CD4-positive, alpha-beta T cell treated with Interleukin-21 for 1 hour (primary cell): Measurements from ENCODE around the gene PARP1.
"Not testable (repeated sequence)": the region's sequence is repeated elsewhere in the genome, so short reads cannot be mapped to it uniquely, and the experiment has no call there.

ENCODE experiments used
- DNase-seq: peaks from one replicate; pipeline ENCODE4 v3.0.0-alpha.2; 2020

Gene PARP1

DNA sequence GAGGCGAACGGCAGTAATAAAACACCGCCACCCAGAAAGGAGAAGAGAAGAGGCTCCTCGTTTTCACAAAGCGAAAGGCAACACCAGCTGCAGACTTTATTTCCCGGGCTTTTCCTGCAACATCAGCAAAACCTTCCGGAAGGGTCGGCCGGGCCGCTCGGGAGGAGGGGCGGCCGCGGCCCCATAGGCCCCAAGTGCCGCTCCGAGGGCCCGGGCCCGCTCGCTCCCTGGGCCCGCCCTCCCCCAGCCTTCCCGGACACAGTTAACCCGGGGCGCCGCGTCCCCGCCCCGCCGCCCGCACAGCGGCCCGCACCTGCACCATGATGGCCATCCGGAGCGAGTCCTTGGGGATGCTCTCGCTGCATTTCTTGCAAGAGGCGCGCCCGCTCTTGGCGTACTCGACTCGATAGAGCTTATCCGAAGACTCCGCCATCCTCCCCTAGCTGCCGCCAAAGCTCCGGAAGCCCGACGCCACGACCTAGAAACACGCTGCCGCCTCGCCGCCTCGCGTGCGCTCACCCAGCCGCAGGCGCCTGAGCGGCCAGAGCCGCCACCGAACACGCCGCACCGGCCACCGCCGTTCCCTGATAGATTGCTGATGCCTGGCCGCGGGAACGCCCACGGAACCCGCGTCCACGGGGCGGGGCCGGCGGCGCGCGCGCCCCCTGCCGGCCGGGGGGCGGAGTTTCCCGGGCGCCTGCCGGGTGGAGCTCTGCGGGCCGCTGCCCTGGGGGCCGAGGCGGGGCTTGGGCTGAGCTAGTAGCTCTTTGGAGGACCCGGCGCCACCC, at the start of gene PARP1:
Gene PARP1 (minus strand): TSS at position 597 of the 788 bp plus-strand sequence. CDS start 164 bp downstream, at position 433.
- peak; percentile 92 for DNase-seq

DNA sequence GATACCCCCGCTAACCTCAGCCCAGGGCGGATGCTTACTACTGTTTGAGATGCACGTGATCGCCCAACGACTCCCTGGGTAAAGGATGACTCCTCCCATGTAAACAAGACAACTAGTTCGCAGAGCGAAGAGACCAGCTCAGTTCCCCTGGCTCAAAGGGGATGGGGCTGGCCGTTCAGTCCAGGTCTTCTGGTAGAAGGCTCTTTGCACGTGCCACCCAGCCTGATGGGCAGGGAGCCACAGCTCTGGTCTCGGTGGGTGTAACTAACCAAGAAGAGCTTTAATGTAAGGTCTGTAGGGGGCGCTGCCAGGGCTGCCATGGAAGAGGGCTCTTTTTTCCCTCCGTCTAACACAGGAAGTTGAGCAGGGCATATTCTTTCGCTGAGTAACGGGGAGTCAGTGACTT, 49.4 kb upstream of the PARP1 start:
- peak; percentile 64 for DNase-seq

- DNase-seq: no peak
These were observed 48.0 kb upstream of the PARP1 start for GRCh38 chr1:226455843-226456242.

DNA sequence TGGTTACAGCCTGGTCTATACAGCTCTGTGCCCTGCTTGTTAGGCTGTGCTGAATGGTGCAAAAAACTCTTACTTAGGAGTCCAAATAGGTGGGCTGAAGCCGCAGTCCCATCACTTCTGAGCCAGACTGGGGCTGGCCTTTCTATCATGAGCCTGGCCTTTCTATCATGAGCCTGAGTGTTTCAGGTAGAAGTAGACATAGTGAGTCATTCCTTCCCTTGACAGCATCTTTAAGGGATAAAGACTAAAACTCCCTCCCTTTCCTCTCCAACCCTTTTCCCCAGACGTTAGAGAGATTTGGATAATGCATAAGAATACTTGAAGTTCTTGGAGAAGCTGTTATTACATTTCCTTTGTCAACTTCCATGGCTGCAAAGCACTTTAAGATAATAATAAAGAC, 46.5 kb upstream of the PARP1 start:
- no peak for DNase-seq

- DNase-seq: no peak
These were observed 45.3 kb upstream of the PARP1 start for GRCh38 chr1:226453015-226453704.

- DNase-seq: no peak
These were observed 42.8 kb upstream of the PARP1 start for GRCh38 chr1:226450688-226451087.

DNA sequence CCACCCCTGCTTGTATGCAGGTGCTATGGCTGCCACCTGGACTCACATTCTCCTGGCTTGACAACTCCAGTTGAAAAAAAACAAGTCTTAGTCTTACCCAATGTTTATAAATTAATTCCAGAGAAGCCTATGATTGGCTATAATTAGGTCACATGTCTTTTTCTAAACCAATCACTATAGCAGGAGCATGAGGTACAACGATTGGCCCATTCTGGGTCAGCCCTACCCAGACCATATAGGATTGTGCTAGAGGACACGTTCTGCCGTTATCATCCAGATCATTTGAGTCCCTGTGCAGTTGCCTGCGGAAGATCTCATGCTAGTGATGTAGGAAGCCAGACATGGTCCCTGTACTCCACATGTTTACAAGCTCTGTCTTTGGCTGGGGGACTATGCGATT, 41.9 kb upstream of the PARP1 start:
- no peak for DNase-seq

DNA sequence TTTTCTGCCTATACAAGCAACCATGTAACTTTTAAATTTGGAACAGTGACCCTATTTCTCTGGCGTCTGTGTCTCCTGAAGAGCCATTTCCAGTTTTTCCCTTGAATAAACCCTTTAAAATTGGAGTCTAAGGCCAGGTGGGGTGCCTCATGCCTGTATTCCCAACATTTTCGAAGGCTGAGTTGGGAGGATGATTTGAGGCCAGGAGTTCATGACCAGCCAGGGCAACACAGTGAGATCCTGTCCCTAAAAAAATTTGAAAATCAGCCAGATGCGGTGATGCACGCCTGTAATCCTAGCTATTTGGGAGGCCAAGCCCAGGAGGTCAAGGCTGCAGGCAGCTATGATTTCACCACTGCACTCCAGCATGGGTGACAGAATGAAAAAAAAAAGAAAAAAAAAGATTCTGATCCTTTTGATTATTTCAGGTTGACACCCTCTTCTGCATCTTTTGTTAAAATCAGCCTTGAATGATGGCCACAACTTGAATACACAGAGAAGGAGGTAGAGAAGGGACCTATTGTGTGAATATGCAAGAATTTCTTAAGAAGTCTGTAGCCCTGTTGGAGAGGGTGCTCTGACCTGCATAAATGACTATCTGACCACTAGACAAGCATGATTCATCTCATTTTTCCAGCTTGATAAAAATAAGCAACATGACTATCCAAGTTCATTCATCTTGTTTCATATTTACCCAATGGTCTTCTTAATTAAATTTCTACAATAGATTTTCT, 40.2 kb upstream of the PARP1 start:
- DNase-seq: no peak

DNA sequence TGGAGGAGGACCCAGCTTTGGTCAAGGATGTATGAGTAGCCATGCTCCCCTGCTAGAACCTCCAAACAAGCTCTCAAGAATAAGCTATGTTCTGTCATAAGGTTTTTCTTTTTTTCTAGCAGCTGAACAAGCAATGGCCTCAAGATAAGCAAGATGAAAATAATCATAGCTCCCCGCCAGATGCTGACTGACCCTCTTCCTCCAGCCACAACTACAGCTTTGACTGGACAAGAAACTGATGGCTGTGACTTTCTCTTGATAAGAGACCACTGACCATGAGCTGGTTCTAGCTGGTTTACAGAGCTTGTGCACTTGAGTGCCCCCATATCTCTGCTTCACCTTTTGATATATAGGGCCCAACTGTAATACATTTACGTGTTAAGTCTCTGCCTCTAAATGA, 38.2 kb upstream of the PARP1 start:
- DNase-seq: no peak

DNA sequence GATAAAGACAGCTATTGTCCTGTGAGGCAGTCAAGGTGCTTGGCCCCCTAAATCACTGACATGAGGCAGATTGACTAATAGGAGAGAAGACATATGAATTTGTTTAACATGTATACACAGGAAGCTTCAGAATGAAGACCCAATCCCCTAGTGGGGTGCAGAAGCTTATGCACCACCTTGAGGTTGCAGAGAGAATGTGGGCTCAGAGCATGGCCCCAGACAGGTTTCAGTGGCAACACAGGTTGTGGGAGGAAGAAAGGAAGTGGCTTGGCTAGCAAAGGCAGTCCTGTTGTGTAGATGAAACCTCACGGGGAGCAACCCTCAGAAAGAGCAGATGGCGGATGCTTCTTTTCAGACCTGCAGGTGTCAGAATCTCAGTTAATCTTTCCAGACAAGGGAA, 37.0 kb upstream of the PARP1 start:
- peak; percentile 68 for DNase-seq

DNA sequence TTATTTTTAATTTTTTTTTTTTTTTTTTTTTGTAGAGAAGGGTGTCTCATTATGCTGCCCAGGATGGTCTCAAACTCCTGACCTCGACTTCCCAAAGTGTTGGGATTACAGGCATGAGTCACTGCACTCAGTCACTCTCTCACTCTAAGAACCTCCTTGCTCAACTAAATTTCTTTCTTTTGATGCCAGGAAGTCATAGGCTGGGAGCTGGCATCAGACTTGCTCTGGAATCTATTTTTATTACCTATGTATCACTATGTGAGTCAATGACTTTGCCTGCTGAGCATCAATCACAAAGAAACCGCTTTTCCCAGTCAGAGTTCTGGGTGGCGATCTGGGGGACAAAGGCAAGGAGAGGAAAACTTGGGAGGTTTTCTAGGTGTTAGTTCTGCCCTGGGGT, 35.5 kb upstream of the PARP1 start:
- no peak for DNase-seq

DNA sequence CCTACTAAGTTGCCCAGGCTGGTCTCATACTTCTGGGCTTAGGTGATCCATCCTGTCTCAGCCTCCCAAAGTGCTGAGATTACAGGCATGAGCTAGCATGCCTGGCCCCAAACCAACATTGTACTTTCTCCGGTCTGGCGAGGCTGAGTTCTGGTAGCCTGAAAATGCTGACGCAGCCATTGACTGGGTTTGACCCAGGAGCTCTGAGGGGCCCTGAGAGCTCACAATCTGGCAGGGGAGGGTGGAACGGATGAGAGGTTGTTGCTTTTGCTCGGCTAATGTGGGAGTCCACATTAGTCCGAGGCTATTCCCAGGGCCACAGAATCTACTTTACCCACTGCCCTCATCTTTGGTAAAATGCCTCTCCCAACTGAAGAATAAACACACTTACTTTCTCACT, 35.1 kb upstream of the PARP1 start:
- no peak for DNase-seq

DNA sequence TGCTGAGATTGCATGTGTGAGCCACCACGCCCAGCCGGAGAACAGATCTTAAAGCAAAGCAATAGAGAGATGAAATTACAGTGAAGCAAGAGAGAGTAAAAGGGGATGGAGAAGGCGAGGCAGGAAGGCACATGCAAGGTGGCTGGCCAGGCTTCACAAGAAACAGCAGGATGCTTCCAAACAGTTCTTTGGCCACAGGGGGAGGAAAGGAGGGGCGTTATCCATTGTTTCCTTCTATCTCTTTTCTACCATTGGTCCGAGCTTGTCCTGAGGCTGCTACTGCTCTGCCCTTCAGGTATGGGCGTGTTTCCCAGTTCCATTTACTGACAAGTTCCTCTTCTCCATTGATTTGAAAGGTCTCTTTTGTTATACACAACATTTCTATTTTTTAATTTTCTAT, 33.7 kb upstream of the PARP1 start:
- DNase-seq: no peak

DNA sequence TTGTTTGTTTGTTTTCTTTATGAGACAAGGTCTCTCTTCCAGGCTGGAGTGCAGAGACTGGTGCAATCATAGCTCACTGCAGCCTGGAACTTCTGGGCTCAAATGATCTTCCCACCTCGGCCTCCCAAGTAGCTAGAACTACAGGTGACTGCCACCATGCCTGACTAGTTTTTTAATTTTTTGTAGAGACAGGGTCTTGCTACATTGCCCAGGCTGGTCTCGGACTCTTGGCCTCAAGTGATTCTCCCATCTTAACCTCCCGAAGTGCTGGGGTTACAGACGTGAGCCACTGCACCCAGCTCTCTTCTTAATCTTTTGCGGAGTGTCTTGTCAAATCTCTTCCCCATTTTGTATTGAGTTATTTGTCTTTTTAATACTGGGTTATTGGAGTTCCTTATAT, 32.6 kb upstream of the PARP1 start:
- no peak for DNase-seq

DNA sequence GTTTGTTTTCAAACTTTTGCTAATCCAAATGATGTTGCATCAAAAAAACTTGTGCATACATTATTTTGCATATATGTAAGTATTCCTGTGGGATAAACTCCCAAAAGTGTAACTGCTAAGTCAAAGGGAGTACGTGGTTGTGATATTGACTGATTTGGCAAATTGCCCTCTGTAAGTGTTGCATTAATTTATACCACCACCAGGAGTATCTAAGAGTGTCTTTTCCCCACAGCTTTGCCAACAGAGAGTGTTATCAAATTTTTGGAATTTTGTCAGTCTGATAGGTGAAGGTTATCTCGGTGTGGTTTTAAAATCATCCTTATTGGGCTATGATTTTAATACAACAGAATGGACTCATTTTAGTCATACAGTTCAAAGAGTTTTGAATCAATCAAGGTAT, 30.1 kb upstream of the PARP1 start:
- peak; percentile 11 for DNase-seq

- DNase-seq: no peak
These were observed 29.1 kb upstream of the PARP1 start for GRCh38 chr1:226436855-226437491.

- no peak for DNase-seq
These were observed 28.6 kb upstream of the PARP1 start for GRCh38 chr1:226436472-226436854.

DNA sequence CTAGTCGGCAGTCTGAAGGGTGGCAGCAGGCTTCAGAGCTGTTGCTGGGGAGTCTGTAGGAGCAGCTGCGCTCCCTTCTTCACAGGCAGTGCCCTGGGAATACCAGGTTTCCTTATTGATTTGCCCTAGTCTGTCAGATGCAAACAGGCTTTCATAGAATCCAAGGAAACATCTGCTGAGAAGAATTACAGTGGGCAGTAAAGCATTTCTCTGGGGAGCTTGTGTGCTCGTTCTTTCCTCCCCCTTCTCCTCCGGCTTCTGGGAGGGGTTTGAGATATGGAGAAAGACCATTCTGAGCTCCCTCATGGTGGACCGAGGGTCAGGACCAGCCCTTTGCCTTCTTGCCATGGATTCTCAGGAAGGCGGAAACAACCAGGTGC, 25.4 kb upstream of the PARP1 start:
- no peak for DNase-seq

- DNase-seq: no peak
These were observed 24.9 kb upstream of the PARP1 start for GRCh38 chr1:226432586-226433340.

GRCh38 chr1:226431898-226432297, 24.0 kb upstream of the PARP1 start:
- not testable (repeated sequence) for DNase-seq

DNA sequence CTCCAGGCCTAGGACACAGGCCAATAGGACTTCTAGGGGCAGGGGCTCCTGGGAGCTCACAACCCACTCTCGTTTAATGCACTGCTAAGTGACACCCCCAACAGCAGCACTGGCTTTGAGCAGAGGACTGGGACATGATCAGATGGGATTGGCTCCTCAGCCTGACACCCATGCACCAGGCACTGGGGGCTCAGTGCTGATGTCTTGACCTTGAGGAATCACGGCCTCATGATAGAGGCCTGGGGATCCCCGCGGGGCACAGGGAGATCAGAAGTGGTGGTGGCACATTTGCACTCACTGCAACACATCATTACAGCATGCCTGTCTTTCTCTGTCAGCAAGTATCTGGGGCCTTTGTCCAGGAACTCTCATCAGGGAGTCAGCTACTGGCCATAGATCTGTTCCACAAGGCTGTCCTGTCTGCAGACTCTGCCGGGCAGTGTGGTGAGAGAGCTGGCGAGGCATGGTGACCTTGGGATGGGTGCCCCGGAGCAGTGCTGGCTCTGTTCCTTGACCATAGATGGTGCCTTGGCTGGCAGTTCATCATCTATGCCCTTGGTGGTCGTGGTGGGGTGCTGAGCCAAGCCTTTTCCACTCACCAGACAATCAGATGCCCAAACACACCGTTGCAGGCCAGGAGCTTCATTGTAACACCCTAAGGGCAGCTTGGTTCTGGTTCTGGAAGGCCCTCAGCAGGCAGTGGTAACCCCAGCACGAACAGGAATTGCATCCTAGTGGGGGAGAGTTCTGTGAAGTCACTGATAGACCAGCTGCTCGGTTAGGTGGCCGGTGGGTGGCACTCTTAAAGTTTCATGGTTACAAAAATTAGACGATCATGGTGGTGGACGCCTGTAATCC, 22.2 kb upstream of the PARP1 start:
- DNase-seq: no peak
